Tongue (tissue), 2 donors: ENCODE data around the gene U2AF2. TPM values are rescaled to one million over a fixed set of nuclear protein-coding genes. Genes with fewer than 3 reads are reported as not detected.

ENCODE experiments used
- DNase-seq: peaks from one replicate; pipeline ENCODE4 v3.0.0-alpha.2; 2015
- total RNA-seq: library from RNA; depleted of rRNA; stranded (reverse); fragments of >200 nt; gene quantifications from one replicate; pipeline ENCODE4 v1.2.3, GENCODE V29; 2014

The U2AF2 gene
- total RNA-seq, 1 donor from 2014 or later = 85.9 TPM

GRCh38 chr19:55676383-55676782 lies 21.5 kb downstream of the U2AF2 start:
- DNase-seq = no peak

- DNase-seq = no peak
Measured at GRCh38 chr19:55676889-55677505, 22.2 kb downstream of the U2AF2 start.

GRCh38 chr19:55677572-55678028 lies 22.8 kb downstream of the U2AF2 start:
- no peak for DNase-seq

GRCh38 chr19:55678121-55678671 lies 23.4 kb downstream of the U2AF2 start:
- peak; percentile 13 for DNase-seq

- DNase-seq = no peak
Measured at GRCh38 chr19:55679343-55680257, 24.8 kb downstream of the U2AF2 start.

- no peak for DNase-seq
Measured at GRCh38 chr19:55680339-55681130, 25.7 kb downstream of the U2AF2 start.

GRCh38 chr19:55681131-55682092 lies 26.6 kb downstream of the U2AF2 start:
- DNase-seq = no peak

- no peak for DNase-seq
Measured at GRCh38 chr19:55683449-55684261, 28.8 kb downstream of the U2AF2 start.

DNA sequence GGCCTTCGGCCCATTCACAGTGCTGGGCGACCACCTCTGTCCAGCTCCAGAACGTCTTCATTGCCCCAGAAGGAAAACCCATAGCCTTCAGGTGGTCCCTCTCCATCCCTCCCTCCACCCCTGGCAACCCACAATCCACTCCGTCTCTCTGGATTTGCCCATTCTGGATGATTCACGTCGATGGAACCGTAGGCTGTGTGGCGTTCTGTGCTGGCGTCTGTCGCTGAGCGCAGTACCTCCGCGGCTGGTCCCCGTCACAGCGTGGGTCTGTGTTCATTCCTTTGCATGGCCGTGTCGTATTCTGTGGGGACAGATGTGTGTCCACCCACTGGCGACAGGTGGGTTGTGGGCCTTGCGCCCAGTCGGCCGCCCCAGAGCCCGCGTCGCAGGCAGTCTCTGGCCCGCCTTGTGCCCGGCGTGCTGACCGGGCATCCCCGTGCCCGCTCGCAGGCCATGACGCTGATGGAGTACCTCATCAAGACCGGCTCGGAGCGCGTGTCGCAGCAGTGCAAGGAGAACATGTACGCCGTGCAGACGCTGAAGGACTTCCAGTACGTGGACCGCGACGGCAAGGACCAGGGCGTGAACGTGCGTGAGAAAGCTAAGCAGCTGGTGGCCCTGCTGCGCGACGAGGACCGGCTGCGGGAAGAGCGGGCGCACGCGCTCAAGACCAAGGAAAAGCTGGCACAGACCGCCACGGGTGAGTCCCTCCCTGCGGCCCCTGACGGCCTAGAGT lies 30.3 kb downstream of the U2AF2 start:
- no peak for DNase-seq

GRCh38 chr19:55685776-55686175 lies 30.9 kb downstream of the U2AF2 start:
- DNase-seq = no peak

GRCh38 chr19:55686311-55687050 lies 31.6 kb downstream of the U2AF2 start:
- no peak for DNase-seq

DNA sequence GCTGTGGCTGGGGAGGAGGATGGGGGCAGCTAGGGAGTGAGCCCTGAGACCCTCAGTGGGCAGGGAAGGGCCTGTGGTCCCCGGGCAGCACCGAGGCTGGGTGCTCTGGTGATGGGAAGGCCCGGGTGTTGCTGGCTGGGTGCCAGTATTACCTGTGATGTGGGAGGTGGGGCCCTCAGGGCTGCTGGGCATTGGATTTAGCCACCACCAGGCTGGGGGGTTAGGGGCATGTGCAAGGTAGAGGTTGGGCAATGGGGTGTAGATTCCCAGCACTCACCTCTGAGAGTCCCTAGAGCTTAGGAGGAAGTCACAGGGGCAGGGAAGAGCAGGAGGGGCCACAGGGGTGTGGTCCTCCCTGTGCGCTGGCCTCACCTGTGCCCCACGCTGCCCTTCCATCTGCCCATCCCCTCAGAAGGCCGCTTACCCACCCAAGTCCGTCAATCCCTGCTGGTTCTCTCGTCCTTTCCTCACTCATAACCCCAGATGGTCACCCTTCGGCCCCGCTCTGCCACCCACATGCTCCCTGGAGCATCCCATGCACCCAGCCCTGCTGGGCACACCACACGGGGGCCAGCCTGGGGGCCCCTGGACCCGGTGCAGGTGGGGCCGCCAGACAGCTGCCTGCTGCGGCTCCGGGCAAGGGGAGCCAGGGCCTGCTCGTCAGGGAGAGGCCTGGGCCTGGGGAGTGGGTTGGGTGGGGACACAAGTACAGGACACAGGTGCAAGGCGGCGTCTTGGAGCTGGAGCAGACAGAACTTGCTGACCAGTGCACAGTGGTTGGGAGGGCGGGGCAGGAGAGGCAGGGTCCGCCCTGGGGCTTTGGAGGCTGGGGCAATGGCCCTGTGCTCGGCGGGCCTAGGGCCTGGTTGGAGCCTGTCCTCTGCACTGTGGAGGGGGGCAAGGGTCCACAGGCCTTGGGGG lies 32.7 kb downstream of the U2AF2 start:
- DNase-seq = no peak

DNA sequence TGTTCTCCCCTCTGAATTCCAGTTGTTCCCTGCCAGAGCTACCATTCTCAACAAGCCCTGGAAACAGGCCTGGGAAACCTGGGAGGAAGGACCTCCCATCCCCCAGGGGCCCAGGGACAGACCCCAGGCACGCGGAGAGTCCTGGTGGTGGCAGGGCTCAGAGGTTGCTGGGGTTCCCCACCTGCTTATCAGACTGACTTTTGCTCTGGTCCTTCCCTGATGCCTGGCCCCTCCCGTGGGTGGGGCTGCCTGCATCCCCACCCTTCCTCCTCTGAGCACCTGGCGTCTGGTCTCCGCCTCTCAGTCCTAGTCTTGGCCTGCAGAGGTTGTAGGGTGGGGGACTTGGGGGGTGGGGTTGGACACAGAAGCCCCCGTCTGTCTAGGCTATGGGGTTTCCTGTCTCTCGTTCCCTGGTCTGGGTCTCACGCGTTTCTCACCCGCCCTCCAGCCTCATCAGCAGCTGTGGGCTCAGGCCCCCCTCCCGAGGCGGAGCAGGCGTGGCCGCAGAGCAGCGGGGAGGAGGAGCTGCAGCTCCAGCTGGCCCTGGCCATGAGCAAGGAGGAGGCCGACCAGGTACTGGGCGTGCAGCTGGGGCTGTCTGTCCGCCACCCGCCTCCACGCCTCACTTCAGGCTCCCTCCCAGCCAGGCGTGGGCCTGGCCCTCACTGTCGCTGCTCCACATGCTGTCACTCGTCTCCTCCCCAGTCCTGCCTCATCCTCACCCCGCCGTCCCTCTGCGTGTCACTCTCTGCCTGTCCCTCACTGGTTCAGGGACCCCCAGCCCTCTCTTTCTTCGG lies 33.8 kb downstream of the U2AF2 start:
- peak; percentile 93 for DNase-seq

DNA sequence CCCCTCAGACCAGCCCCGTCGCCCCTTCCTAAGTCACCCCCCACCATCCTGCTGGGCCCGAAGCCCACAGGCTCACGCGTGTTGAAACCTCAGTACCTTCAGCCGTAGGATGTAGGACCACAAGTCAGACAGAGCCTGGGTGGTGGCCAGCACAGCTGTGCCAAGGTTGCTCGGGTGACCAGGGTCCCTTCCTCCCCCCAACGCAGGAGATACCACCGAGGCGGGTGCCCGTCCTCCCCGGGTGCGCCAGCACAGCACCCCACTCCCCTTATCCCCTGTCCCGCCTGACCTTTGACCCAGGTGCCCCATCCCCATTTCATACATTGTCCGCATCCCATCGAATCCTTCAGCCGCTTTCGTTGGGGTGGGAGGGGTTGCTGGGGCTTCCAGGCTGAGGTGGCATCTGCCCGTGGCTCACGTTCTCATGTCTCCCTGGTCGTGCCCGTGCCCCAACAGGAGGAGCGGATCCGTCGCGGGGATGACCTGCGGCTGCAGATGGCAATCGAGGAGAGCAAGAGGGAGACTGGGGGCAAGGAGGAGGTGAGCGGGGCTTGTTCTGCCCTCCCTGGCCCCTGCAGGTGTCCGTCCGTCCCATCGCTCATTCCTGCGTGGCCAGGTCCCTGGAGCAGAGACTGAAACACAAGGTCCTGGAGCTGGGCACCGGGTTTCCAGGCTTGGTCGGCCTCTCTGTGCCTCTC lies 34.7 kb downstream of the U2AF2 start:
- DNase-seq = no peak

- DNase-seq = no peak
Measured at GRCh38 chr19:55690109-55690768, 35.4 kb downstream of the U2AF2 start.
